Cardiac muscle cell (in vitro differentiated cells and primary cell): ENCODE data around the gene POLN. TPM values are rescaled to one million over a fixed set of nuclear protein-coding genes. Genes with fewer than 3 reads are reported as not detected.
"Not testable (repeated sequence)": the region's sequence is repeated elsewhere in the genome, so short reads cannot be mapped to it uniquely, and the experiment has no call there.

ENCODE experiments used
- DNase-seq, 2 donors: peaks; one replicate each; pipeline versions ENCODE4 v3.0.0 to v3.0.0-alpha.2; 2010 to 2017; ENCODE audit warnings: low read depth in 1 of 2, low spot score in 1 of 2
- H3K27ac ChIP-seq: fragments of 200-600 bp; sonication (generic); 2 replicates; pipeline ENCODE4 v1.5.1; 2016
- H3K27me3 ChIP-seq: fragments of 200-600 bp; sonication (generic); 2 replicates; pipeline ENCODE4 v1.6.0; 2016; ENCODE audit warnings: control low read depth
- H3K36me3 ChIP-seq: fragments of 200-600 bp; sonication (generic); 2 replicates; pipeline ENCODE4 v1.5.1; 2016; ENCODE audit warnings: control low read depth
- H3K4me1 ChIP-seq: fragments of 200-600 bp; sonication (generic); 2 replicates; pipeline ENCODE4 v1.8.1; 2017; ENCODE audit warnings: low read depth, mild to moderate bottlenecking, mixed run types
- H3K4me3 ChIP-seq: fragments of 200-600 bp; sonication (generic); 2 replicates; pipeline ENCODE4 v1.5.1; 2016; ENCODE audit warnings: mild to moderate bottlenecking
- H3K9me3 ChIP-seq: fragments of 200-600 bp; sonication (generic); 2 replicates; pipeline ENCODE4 v1.5.1; 2017; ENCODE audit warnings: low read depth, mild to moderate bottlenecking, control low read depth
- CTCF ChIP-seq: IDR thresholded peaks from 2 replicates; pipeline ENCODE4 v1.5.1; 2012; ENCODE audit warnings: low read depth, mild to moderate bottlenecking, low read length
- polyA plus RNA-seq: library from polyadenylated mRNA; unstranded; fragments of >200 nt; fragmentation: Nextera tagmentation; extraction: Ambion mirVana; gene quantifications from 2 replicates; pipeline ENCODE4 v1.2.1, GENCODE V29; 2016
- total RNA-seq: library from RNA; depleted of rRNA; stranded (reverse); fragments of >200 nt; gene quantifications from 2 replicates; pipeline ENCODE4 v1.2.3, GENCODE V29; 2016

POLN gene
- total and polyA plus RNA-seq, 2 experiments from 2014 or later: 5.2 to 9.0 TPM

- Histone ChIP-seq H3K4me3 (no peak overlapping the region), H3K27ac (no peak overlapping the region)
- TF ChIP-seq CTCF: no peak
These were observed 19.1 kb downstream of the POLN start for GRCh38 chr4:2222838-2223237.

GRCh38 chr4:2221378-2221777 is 20.5 kb downstream of the POLN start:
- not testable (repeated sequence) for H3K27ac ChIP-seq, H3K9me3 ChIP-seq, H3K27me3 ChIP-seq, H3K36me3 ChIP-seq, DNase-seq, H3K4me3 ChIP-seq, H3K4me1 ChIP-seq

More at GRCh38 chr4:2222838-2223237, 19.1 kb downstream of the POLN start:
- no peaks in the 10 kb centered on the region for H3K27me3 ChIP-seq
- no peaks in the 10 kb centered on the region for H3K9me3 ChIP-seq
- peaks cover 4% of the 10 kb centered on the region for H3K4me1 ChIP-seq
- DNase-seq: no peak
- no peaks in the 10 kb centered on the region for H3K36me3 ChIP-seq

GRCh38 chr4:2220016-2220630 is 21.8 kb downstream of the POLN start:
- no peaks in the 10 kb centered on the region for H3K9me3 ChIP-seq
- H3K36me3 ChIP-seq: no peaks in the 10 kb centered on the region
- no peak overlapping the region for H3K4me3 ChIP-seq
- H3K27me3 ChIP-seq: no peaks in the 10 kb centered on the region
- peaks cover 4% of the 10 kb centered on the region for H3K4me1 ChIP-seq
- H3K27ac ChIP-seq: peak overlapping the region; percentile 24
- peak; percentile 80 to 89 for DNase-seq
- TF ChIP-seq CTCF: peak; percentile 91

GRCh38 chr4:2219233-2219760 is 22.6 kb downstream of the POLN start:
- no peak for DNase-seq
- Histone ChIP-seq H3K9me3 (no peaks in the 10 kb centered on the region), H3K27ac (no peak overlapping the region), H3K4me3 (no peak overlapping the region), H3K27me3 (no peaks in the 10 kb centered on the region), H3K36me3 (no peaks in the 10 kb centered on the region), H3K4me1 (peaks cover 4% of the 10 kb centered on the region)
- TF ChIP-seq CTCF: no peak

- no peak for TF ChIP-seq CTCF
- no peaks in the 10 kb centered on the region for H3K9me3 ChIP-seq
- no peak for DNase-seq
These were observed 23.5 kb downstream of the POLN start for GRCh38 chr4:2218436-2218835.

GRCh38 chr4:2217726-2218125 is 24.2 kb downstream of the POLN start:
- TF ChIP-seq CTCF: no peak
- no peak overlapping the region for H3K27ac ChIP-seq
- peak in 1 of 2 donors; percentile 5 for DNase-seq
- no peaks in the 10 kb centered on the region for H3K36me3 ChIP-seq
- H3K4me3 ChIP-seq: no peak overlapping the region
- no peaks in the 10 kb centered on the region for H3K27me3 ChIP-seq
- no peaks in the 10 kb centered on the region for H3K9me3 ChIP-seq
- peaks cover 4% of the 10 kb centered on the region for H3K4me1 ChIP-seq

More at GRCh38 chr4:2218436-2218835, 23.5 kb downstream of the POLN start:
- H3K4me1 ChIP-seq: peaks cover 4% of the 10 kb centered on the region
- H3K4me3 ChIP-seq: no peak overlapping the region
- no peaks in the 10 kb centered on the region for H3K36me3 ChIP-seq
- H3K27me3 ChIP-seq: no peaks in the 10 kb centered on the region
- no peak overlapping the region for H3K27ac ChIP-seq
